ENCODE results near the gene DDX52.
"Not testable (repeated sequence)": the region's sequence is repeated elsewhere in the genome, so short reads cannot be mapped to it uniquely, and the experiment has no call there.

DDX52 gene

GRCh38 chr17:37650419-37651003 lies 7.3 kb upstream of the DDX52 start:
- no peak for DNase-seq

GRCh38 chr17:37648555-37648954 lies 5.3 kb upstream of the DDX52 start:
- no peak for DNase-seq

- no peak for DNase-seq
These were observed 4.6 kb upstream of the DDX52 start for GRCh38 chr17:37647856-37648255.

GRCh38 chr17:37643869-37644268 lies 623 bp upstream of the DDX52 start:
- no peak for DNase-seq

GRCh38 chr17:37642681-37643080 lies 565 bp downstream of the DDX52 start:
- DNase-seq, result no peak

- no peak for DNase-seq
These were observed 3.2 kb downstream of the DDX52 start for GRCh38 chr17:37640015-37640414.

GRCh38 chr17:37637956-37638355 lies 5.3 kb downstream of the DDX52 start:
- DNase-seq, result no peak

- not testable (repeated sequence) for DNase-seq
These were observed 26.8 kb downstream of the DDX52 start for GRCh38 chr17:37616430-37616829.

- no peak for DNase-seq
These were observed 28.4 kb downstream of the DDX52 start for GRCh38 chr17:37614823-37615222.

GRCh38 chr17:37614391-37614790 lies 28.9 kb downstream of the DDX52 start:
- DNase-seq, result no peak

- DNase-seq, result no peak
These were observed 32.3 kb downstream of the DDX52 start for GRCh38 chr17:37610971-37611370.

- not testable (repeated sequence) for DNase-seq
These were observed 33.2 kb downstream of the DDX52 start for GRCh38 chr17:37610041-37610420.

GRCh38 chr17:37609170-37610040 lies 33.8 kb downstream of the DDX52 start, which contains the start of gene SYNRG:
SYNRG (minus strand) TSS chr17:37609418; CDS start chr17:37609355, 63 bp downstream.
- DNase-seq, result peak; percentile 98

- peak; percentile 72 for DNase-seq
These were observed 34.7 kb downstream of the DDX52 start for GRCh38 chr17:37608351-37609169.

GRCh38 chr17:37607637-37608331 lies 35.5 kb downstream of the DDX52 start:
- no peak for DNase-seq

- no peak for DNase-seq
These were observed 37.3 kb downstream of the DDX52 start for GRCh38 chr17:37605813-37606505.

- no peak for DNase-seq
These were observed 38.2 kb downstream of the DDX52 start for GRCh38 chr17:37605081-37605480.

GRCh38 chr17:37604556-37604955 lies 38.7 kb downstream of the DDX52 start:
- DNase-seq, result no peak

- DNase-seq, result no peak
These were observed 45.1 kb downstream of the DDX52 start for GRCh38 chr17:37598145-37598544.

GRCh38 chr17:37592291-37592690 lies 51.0 kb downstream of the DDX52 start:
- DNase-seq, result no peak

GRCh38 chr17:37585066-37585465 lies 58.2 kb downstream of the DDX52 start:
- DNase-seq, result no peak

- no peak for DNase-seq
These were observed 67.0 kb downstream of the DDX52 start for GRCh38 chr17:37576281-37576680.
